GM21360 (cell line): ENCODE measurements around the gene EDARADD.
"Not testable (repeated sequence)": the region's sequence is repeated elsewhere in the genome, so short reads cannot be mapped to it uniquely, and the experiment has no call there.

Experiments
- ATAC-seq: cut with Tn5 transposase; IDR thresholded peaks from one replicate; pipeline ENCODE4 v1.9.1; 2021; ENCODE audit warnings: mild to moderate bottlenecking, moderate library complexity; ENCODE audit not compliant: unreplicated experiment

The EDARADD gene

GRCh38 chr1:236426215-236426614 lies 32.1 kb downstream of the EDARADD start:
- ATAC-seq: no peak

- ATAC-seq: no peak
Observed at GRCh38 chr1:236429715-236430274, 35.7 kb downstream of the EDARADD start.

GRCh38 chr1:236433819-236434315 lies 39.8 kb downstream of the EDARADD start:
- ATAC-seq: no peak

GRCh38 chr1:236438614-236439013 lies 44.5 kb downstream of the EDARADD start:
- ATAC-seq: no peak

- ATAC-seq: no peak
Observed at GRCh38 chr1:236440373-236440772, 46.3 kb downstream of the EDARADD start.

GRCh38 chr1:236450779-236451178 lies 56.7 kb downstream of the EDARADD start:
- no peak for ATAC-seq

GRCh38 chr1:236451796-236452373 lies 57.8 kb downstream of the EDARADD start:
- no peak for ATAC-seq

GRCh38 chr1:236455243-236455642 lies 61.2 kb downstream of the EDARADD start:
- no peak for ATAC-seq

- peak; percentile 82 for ATAC-seq
Observed at GRCh38 chr1:236457775-236458174, 63.7 kb downstream of the EDARADD start.

- ATAC-seq: no peak
Observed at GRCh38 chr1:236458996-236459395, 64.9 kb downstream of the EDARADD start.

- no peak for ATAC-seq
Observed at GRCh38 chr1:236460103-236460502, 66.0 kb downstream of the EDARADD start.

GRCh38 chr1:236464197-236464596 lies 70.1 kb downstream of the EDARADD start:
- ATAC-seq: not testable (repeated sequence)

GRCh38 chr1:236465231-236465958 lies 71.3 kb downstream of the EDARADD start:
- ATAC-seq: peak; percentile 32

GRCh38 chr1:236465959-236466303 lies 71.8 kb downstream of the EDARADD start:
- peak; percentile 80 for ATAC-seq

GRCh38 chr1:236467327-236467641 lies 73.2 kb downstream of the EDARADD start:
- no peak for ATAC-seq

GRCh38 chr1:236468625-236469024 lies 74.5 kb downstream of the EDARADD start:
- no peak for ATAC-seq

GRCh38 chr1:236469466-236469865 lies 75.4 kb downstream of the EDARADD start:
- no peak for ATAC-seq

GRCh38 chr1:236471096-236471495 lies 77.0 kb downstream of the EDARADD start:
- no peak for ATAC-seq

- ATAC-seq: no peak
Observed at GRCh38 chr1:236471653-236472052, 77.6 kb downstream of the EDARADD start.

GRCh38 chr1:236472850-236473788 lies 79.0 kb downstream of the EDARADD start:
- ATAC-seq: no peak

GRCh38 chr1:236476019-236476418 lies 81.9 kb downstream of the EDARADD start:
- no peak for ATAC-seq
